Measurements from ENCODE around the gene NCOA1.

NCOA1 gene

DNA sequence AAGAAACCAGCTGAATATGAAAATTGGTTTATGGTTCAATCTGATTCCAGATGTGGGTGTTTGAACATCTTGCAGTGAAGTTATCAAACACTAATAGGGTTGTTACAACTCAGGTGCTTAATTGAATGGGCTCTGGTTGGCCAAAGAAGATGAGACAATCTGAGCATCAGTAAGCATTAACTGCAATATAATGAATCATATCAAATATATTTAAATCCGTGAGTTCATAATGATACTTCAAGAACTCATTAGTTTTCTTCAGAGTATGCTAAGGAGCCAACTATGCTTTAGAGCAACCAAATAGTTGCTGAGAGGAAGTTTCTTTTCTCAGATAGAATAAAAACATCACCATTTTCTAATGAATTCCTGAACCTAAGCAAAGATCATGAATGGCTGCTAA lies 79.2 kb downstream of the NCOA1 start:
- no peaks in the 10 kb centered on the region for H3K27me3 ChIP-seq (ENCODE audit: insufficient read depth, poor library complexity, severe bottlenecking)
- no peak overlapping the region for H3K27ac ChIP-seq (replicated peaks)
- DNase-seq (ENCODE audit: low read depth in 1 of 2, low spot score in 1 of 2), result no peak
- no peak overlapping the region for H3K4me3 ChIP-seq (replicated peaks; ENCODE audit: insufficient read depth, low read length)
- TF ChIP-seq SPI1 (IDR thresholded peaks at IDR 0.05; ENCODE audit: borderline replicate concordance, low read depth) (no peak), POLR2AphosphoS5 (IDR thresholded peaks at IDR 0.05; ENCODE audit: low read depth) (no peak), GABPA (IDR thresholded peaks at IDR 0.05; ENCODE audit: low read depth) (no peak)
- TF ChIP-seq, protein P1, sequence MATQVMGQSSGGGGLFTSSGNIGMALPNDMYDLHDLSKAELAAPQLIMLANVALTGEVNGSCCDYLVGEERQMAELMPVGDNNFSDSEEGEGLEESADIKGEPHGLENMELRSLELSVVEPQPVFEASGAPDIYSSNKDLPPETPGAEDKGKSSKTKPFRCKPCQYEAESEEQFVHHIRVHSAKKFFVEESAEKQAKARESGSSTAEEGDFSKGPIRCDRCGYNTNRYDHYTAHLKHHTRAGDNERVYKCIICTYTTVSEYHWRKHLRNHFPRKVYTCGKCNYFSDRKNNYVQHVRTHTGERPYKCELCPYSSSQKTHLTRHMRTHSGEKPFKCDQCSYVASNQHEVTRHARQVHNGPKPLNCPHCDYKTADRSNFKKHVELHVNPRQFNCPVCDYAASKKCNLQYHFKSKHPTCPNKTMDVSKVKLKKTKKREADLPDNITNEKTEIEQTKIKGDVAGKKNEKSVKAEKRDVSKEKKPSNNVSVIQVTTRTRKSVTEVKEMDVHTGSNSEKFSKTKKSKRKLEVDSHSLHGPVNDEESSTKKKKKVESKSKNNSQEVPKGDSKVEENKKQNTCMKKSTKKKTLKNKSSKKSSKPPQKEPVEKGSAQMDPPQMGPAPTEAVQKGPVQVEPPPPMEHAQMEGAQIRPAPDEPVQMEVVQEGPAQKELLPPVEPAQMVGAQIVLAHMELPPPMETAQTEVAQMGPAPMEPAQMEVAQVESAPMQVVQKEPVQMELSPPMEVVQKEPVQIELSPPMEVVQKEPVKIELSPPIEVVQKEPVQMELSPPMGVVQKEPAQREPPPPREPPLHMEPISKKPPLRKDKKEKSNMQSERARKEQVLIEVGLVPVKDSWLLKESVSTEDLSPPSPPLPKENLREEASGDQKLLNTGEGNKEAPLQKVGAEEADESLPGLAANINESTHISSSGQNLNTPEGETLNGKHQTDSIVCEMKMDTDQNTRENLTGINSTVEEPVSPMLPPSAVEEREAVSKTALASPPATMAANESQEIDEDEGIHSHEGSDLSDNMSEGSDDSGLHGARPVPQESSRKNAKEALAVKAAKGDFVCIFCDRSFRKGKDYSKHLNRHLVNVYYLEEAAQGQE (IDR thresholded peaks at IDR 0.05; ENCODE audit: insufficient replicate concordance, low read depth), result no peak
- TF ChIP-seq, protein P2, sequence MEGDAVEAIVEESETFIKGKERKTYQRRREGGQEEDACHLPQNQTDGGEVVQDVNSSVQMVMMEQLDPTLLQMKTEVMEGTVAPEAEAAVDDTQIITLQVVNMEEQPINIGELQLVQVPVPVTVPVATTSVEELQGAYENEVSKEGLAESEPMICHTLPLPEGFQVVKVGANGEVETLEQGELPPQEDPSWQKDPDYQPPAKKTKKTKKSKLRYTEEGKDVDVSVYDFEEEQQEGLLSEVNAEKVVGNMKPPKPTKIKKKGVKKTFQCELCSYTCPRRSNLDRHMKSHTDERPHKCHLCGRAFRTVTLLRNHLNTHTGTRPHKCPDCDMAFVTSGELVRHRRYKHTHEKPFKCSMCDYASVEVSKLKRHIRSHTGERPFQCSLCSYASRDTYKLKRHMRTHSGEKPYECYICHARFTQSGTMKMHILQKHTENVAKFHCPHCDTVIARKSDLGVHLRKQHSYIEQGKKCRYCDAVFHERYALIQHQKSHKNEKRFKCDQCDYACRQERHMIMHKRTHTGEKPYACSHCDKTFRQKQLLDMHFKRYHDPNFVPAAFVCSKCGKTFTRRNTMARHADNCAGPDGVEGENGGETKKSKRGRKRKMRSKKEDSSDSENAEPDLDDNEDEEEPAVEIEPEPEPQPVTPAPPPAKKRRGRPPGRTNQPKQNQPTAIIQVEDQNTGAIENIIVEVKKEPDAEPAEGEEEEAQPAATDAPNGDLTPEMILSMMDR (IDR thresholded peaks at IDR 0.05; ENCODE audit: insufficient read depth, low read length), result no peak

DNA sequence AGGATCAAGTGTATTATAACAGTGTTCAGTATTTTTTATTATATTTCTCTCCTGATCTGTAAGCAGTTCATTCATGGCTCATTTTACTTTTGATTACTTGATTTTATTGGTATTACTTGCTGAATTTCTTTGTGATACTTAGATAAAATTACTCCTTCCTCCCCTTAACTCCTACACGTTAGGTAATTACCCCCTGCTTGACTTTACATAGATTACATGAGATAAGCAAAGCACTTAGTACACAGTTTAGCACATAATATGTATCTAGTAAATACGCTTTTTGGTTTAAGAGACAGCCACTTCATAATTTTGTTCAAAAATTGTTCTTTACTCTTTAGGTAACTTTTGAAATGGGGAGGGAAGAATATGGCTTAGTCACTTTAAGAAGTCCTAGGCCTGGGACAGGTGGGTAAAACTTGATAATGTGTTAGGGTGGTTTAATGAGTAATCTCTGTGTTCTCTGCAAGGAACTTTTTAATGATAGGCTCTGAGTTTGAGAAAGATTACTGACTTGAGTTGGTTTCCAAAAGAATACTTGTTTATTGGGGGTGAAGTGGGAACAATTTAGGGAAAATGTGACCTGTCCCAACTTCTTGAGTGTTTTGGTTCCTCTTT lies 80.9 kb downstream of the NCOA1 start:
- H3K4me3 ChIP-seq (replicated peaks; ENCODE audit: insufficient read depth, low read length), result no peak overlapping the region
- TF ChIP-seq GABPA (IDR thresholded peaks at IDR 0.05; ENCODE audit: low read depth) (no peak), SPI1 (IDR thresholded peaks at IDR 0.05; ENCODE audit: borderline replicate concordance, low read depth) (no peak), POLR2AphosphoS5 (IDR thresholded peaks at IDR 0.05; ENCODE audit: low read depth) (no peak)
- TF ChIP-seq, protein P1 (IDR thresholded peaks at IDR 0.05; ENCODE audit: insufficient replicate concordance, low read depth), result no peak
- TF ChIP-seq, protein P2 (IDR thresholded peaks at IDR 0.05; ENCODE audit: insufficient read depth, low read length), result no peak
- no peaks in the 10 kb centered on the region for H3K27me3 ChIP-seq (ENCODE audit: insufficient read depth, poor library complexity, severe bottlenecking)
- DNase-seq (ENCODE audit: low read depth in 1 of 2, low spot score in 1 of 2), result no peak
- H3K27ac ChIP-seq (replicated peaks), result no peak overlapping the region

DNA sequence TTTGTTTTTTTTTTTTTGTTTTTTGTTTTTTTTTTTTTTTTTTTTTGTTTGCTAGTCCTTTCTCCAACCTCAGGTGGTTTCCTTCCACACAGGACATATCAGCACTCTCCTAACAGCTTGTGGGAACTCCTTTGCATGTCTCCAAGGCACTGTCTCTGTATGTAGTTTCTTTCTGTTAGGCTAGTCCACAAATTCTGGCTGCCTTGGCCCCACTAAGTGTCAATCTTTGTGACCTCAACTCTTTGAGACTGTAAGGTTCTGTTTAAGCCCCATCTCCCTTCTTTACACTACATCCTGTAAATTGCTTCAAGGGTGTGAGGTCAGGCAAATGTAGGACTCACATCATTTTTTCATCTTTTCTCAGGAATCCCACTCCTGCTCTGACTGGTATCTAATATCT lies 85.1 kb downstream of the NCOA1 start:
- no peaks in the 10 kb centered on the region for H3K27me3 ChIP-seq (ENCODE audit: insufficient read depth, poor library complexity, severe bottlenecking)
- no peak overlapping the region for H3K4me3 ChIP-seq (replicated peaks; ENCODE audit: insufficient read depth, low read length)
- TF ChIP-seq POLR2AphosphoS5 (IDR thresholded peaks at IDR 0.05; ENCODE audit: low read depth), result no peak
- TF ChIP-seq, protein P2 (IDR thresholded peaks at IDR 0.05; ENCODE audit: insufficient read depth, low read length), result no peak
- TF ChIP-seq, protein P1 (IDR thresholded peaks at IDR 0.05; ENCODE audit: insufficient replicate concordance, low read depth), result no peak
- no peak for TF ChIP-seq GABPA (IDR thresholded peaks at IDR 0.05; ENCODE audit: low read depth)
- TF ChIP-seq SPI1 (IDR thresholded peaks at IDR 0.05; ENCODE audit: borderline replicate concordance, low read depth), result no peak
- no peak for DNase-seq (ENCODE audit: low read depth in 1 of 2, low spot score in 1 of 2)
- no peak overlapping the region for H3K27ac ChIP-seq (replicated peaks)

Measured in HL-60 (cell line).